Measurements from ENCODE around the gene TSSK3. TPM values are rescaled to one million over a fixed set of nuclear protein-coding genes. Genes with fewer than 3 reads are reported as not detected.

Gene TSSK3
- total and polyA plus RNA-seq, 9 of the 15 experiments (the other 6 are each of a cell fraction or from before 2014, with no cell fraction given) = 0.27 to 2.8 (median 1.9) TPM

- peaks cover 38% of the 10 kb centered on the region for H3K36me3 ChIP-seq (ENCODE audit: control insufficient read depth, insufficient read depth, low read length)
- peak overlapping the region; percentile 94 to 99 for H3K9ac ChIP-seq (ENCODE audit: insufficient read depth in 1 of 2, low read depth in 2 of 2, low read length in 2 of 2)
- in situ Hi-C loops (cut with MboI) = no loop called here
- no peaks in the 10 kb centered on the region for H3K27me3 ChIP-seq (ENCODE audit: control insufficient read depth in 2 of 2, insufficient read depth in 2 of 2, low read length in 2 of 2)
- BruUV-seq (replicated peaks) = TSS peak; percentile 67
- H3K4me3 ChIP-seq = peak overlapping the region; percentile 68
- ATAC-seq (peak; percentile 63), DNase-seq (ENCODE audit: extremely low read depth in 1 of 4, low spot score in 3 of 4) (peak in 2 of 4 experiments; percentile 58 to 78), FAIRE-seq (no peak)
- ChIA-PET POLR2A (interaction anchor here (0.6 to 7.0 kb wide), 15 partner anchors 8 to 605 kb away, joined by 3 to 47 read pairs (median 5); partner anchors contain the start of genes FAM229A, HDAC1, MARCKSL1 and TSSK3), CTCF (ENCODE audit: low intra/inter-chr PET ratio) (no interaction called here)
- 2% methylated on average over 15 of the region's 15 CpGs for WGBS (ENCODE audit: insufficient coverage, low coverage, missing lambda C conversion rate)
- H3K27ac ChIP-seq (ENCODE audit: extremely low read depth, low read depth, low read length) = peak overlapping the region; percentile 95
- H4K20me1 ChIP-seq (replicated peaks; ENCODE audit: control insufficient read depth, insufficient read depth, low read length) = peaks cover 8% of the 10 kb centered on the region; the same call in 1 of the 2 replicates
- peaks cover 46 to 48% of the 10 kb centered on the region in 2 experiments for H3K4me1 ChIP-seq (replicated peaks in 1 of 2; ENCODE audit: control insufficient read depth in 2 of 2, insufficient read depth in 2 of 2, low read length in 2 of 2)
- no peaks in the 10 kb centered on the region; the same call in 1 of the 2 replicates for H3K9me3 ChIP-seq (replicated peaks; ENCODE audit: control insufficient read depth, insufficient read depth, low read depth, low read length)
- intact Hi-C loops (cut with micrococcal nuclease) = loop anchor here (2.0 to 5.0 kb wide), 3 partner anchors 43 to 424 kb away; partner anchors contain the start of genes MARCKSL1, S100PBP and YARS1
- peak overlapping the region; percentile 93 for H3K4me2 ChIP-seq (ENCODE audit: insufficient read depth, low read length)
- H3K79me2 ChIP-seq (ENCODE audit: control insufficient read depth, insufficient read depth, low read length) = peaks cover 60% of the 10 kb centered on the region
- H3K9me1 ChIP-seq (ENCODE audit: control insufficient read depth, insufficient read depth, low read length) = peaks cover 11% of the 10 kb centered on the region
- peak overlapping the region; percentile 87 for H2AFZ ChIP-seq (ENCODE audit: low read depth, low read length)
- peak; percentile 38; the same call in 1 of the 2 replicates for TF ChIP-seq ZNF143 (CRISPR knock-in tag; IDR thresholded peaks at IDR 0.05)
- peak in 1 of 2 experiments; percentile 33; a peak in 1 of 4 replicates for TF ChIP-seq SIN3A (IDR thresholded peaks at IDR 0.05; ENCODE audit: borderline replicate concordance in 2 of 2, control insufficient read depth in 1 of 2, low read depth in 2 of 2, low read length in 2 of 2)
- TF ChIP-seq ZNF584 (CRISPR knock-in tag; IDR thresholded peaks at IDR 0.05; ENCODE audit: low read depth) = 0 out of 2 replicates have a peak, but pooled peaks have one; percentile 40
- peak; percentile 20; the same call in 1 of the 2 replicates for TF ChIP-seq MAX (CRISPR knock-in tag; IDR thresholded peaks at IDR 0.05)
- TF ChIP-seq BACH1 (tag; IDR thresholded peaks at IDR 0.05) = no peak
- TF ChIP-seq ZFPM2 (CRISPR knock-in tag; IDR thresholded peaks at IDR 0.05) = peak; percentile 12; the same call in 1 of the 2 replicates
- TF ChIP-seq FOXP4 (CRISPR knock-in tag; IDR thresholded peaks at IDR 0.05; ENCODE audit: borderline replicate concordance) = peak; percentile 62; the same call in 1 of the 2 replicates
- TF ChIP-seq FOXK1 (CRISPR knock-in tag; IDR thresholded peaks at IDR 0.05; ENCODE audit: borderline replicate concordance) = no peak
- TF ChIP-seq ZKSCAN1 (IDR thresholded peaks at IDR 0.05; ENCODE audit: low read depth, low read length) = no peak
- 0 out of 2 replicates have a peak, but pooled peaks have one; percentile 33 for TF ChIP-seq ATF6 (CRISPR knock-in tag; IDR thresholded peaks at IDR 0.05)
- peak; percentile 25; the same call in 1 of the 2 replicates for TF ChIP-seq ZNF592 (IDR thresholded peaks at IDR 0.05)
These were observed 31.4 kb downstream of the TSSK3 start for GRCh38 chr1:32393832-32394140.
